HepG2 (cell line): ENCODE data around the gene SIRT7. TPM values are rescaled to one million over a fixed set of nuclear protein-coding genes. Genes with fewer than 3 reads are reported as not detected.

ENCODE experiments used
- BRCA1 ChIP-seq: sonication (generic); formaldehyde crosslinking; IDR thresholded peaks from 2 replicates; pipeline ENCODE4 v1.4.0; 2020; ENCODE audit warnings: missing genetic modification reagents
- CBX1 ChIP-seq: IDR thresholded peaks from one replicate; pipeline ENCODE4 v1.6.1; 2016; ENCODE audit warnings: antibody characterized with exemption, low read depth
- FOXP1 ChIP-seq, 2 experiments: fragments of 450-650 bp in 1 of 2; IDR thresholded peaks; 2 replicates each; pipeline ENCODE4 v1.6.1; 2017 to 2018; ENCODE audit warnings: antibody characterized with exemption in 1 of 2
- GATAD2A ChIP-seq: IDR thresholded peaks from 2 replicates; pipeline ENCODE4 v1.6.1; 2016
- GTF3A ChIP-seq: sonication (generic); formaldehyde crosslinking; conservative IDR thresholded peaks from 2 replicates; pipeline ENCODE4 v1.4.0; 2020; ENCODE audit warnings: mild to moderate bottlenecking, missing genetic modification reagents
- HMGXB4 ChIP-seq, 2 experiments: sonication (generic) in 1 of 2; formaldehyde crosslinking in 1 of 2; IDR thresholded peaks; 2 replicates each; pipeline versions ENCODE4 v1.4.0 to v1.6.1; 2018 to 2020; ENCODE audit warnings: missing genetic modification reagents in 2 of 2, borderline replicate concordance in 1 of 2, low read depth in 1 of 2, mild to moderate bottlenecking in 1 of 2, missing biosample characterization in 1 of 2
- HNF1B ChIP-seq: sonication (generic); formaldehyde crosslinking; IDR thresholded peaks from 2 replicates; pipeline ENCODE4 v1.5.1; 2020; ENCODE audit warnings: mild to moderate bottlenecking, moderate library complexity, missing genetic modification reagents
- MAX ChIP-seq: IDR thresholded peaks from 2 replicates; pipeline ENCODE4 v1.6.1; 2012; ENCODE audit warnings: inconsistent platforms
- SMARCE1 ChIP-seq: fragments of 450-650 bp; IDR thresholded peaks from 2 replicates; pipeline ENCODE4 v1.6.1; 2017; ENCODE audit warnings: borderline replicate concordance
- SNAPC4 ChIP-seq: sonication (generic); formaldehyde crosslinking; IDR thresholded peaks from 2 replicates; pipeline ENCODE4 v1.4.0; 2020; ENCODE audit warnings: mild to moderate bottlenecking, missing genetic modification reagents
- ZNF18 ChIP-seq: sonication (generic); formaldehyde crosslinking; IDR thresholded peaks from 2 replicates; pipeline ENCODE4 v1.8.0; 2022; ENCODE audit warnings: mild to moderate bottlenecking, missing genetic modification reagents; ENCODE audit not compliant: insufficient replicate concordance
- ZNF567 ChIP-seq: sonication (generic); formaldehyde crosslinking; IDR thresholded peaks from 2 replicates; pipeline ENCODE4 v1.8.1; 2023; ENCODE audit warnings: mild to moderate bottlenecking, missing genetic modification reagents, borderline replicate concordance
- ZNF574 ChIP-seq: sonication (generic); formaldehyde crosslinking; IDR thresholded peaks from 2 replicates; pipeline ENCODE4 v1.4.0; 2020; ENCODE audit warnings: missing genetic modification reagents
- polyA plus RNA-seq, 8 experiments: library from polyadenylated mRNA; depleted of rRNA in 3 of 8; stranded (reverse) in 7 of 8; unstranded in 1 of 8; fragments of >200 nt; fragmentation: Illumina TruSeq in 4 of 8; extraction: Trizol in 4 of 8; gene quantifications; 2 replicates each; pipeline versions ENCODE4 v1.2.1 to v1.2.3, GENCODE V29; 2011 to 2016; ENCODE audit warnings: low read depth in 4 of 8, missing spikeins in 1 of 8, mixed read lengths in 1 of 8; ENCODE audit not compliant: insufficient read depth in 1 of 8
- total RNA-seq, 5 experiments: library from RNA; depleted of rRNA; stranded (reverse); fragments of >200 nt; fragmentation: Illumina TruSeq; extraction: Trizol; gene quantifications; 2 replicates each; pipeline ENCODE4 v1.2.3, GENCODE V29; 2016; ENCODE audit warnings: low read depth in 1 of 5

The SIRT7 gene
- total and polyA plus RNA-seq, 2 of the 13 experiments (the other 11 are each of a cell fraction or from before 2014, with no cell fraction given): 8.3 to 24.8 TPM

- TF ChIP-seq SMARCE1: no peak
- TF ChIP-seq SNAPC4: no peak
- TF ChIP-seq HMGXB4 (CRISPR knock-in tag; IDR thresholded peaks at IDR 0.05; ENCODE audit: borderline replicate concordance in 1 of 2, low read depth in 1 of 2): peak in 1 of 2 experiments; percentile 22; a peak in 1 of 4 replicates
- TF ChIP-seq ZNF567 (CRISPR knock-in tag): no peak
- no peak for TF ChIP-seq HNF1B (CRISPR knock-in tag)
- TF ChIP-seq CBX1: no peak
- 0 out of 2 replicates have a peak, but pooled peaks have one; percentile 8 for TF ChIP-seq GATAD2A
- TF ChIP-seq GTF3A (CRISPR knock-in tag): no peak
- no peak for TF ChIP-seq ZNF18 (CRISPR knock-in tag)
- TF ChIP-seq ZNF574 (CRISPR knock-in tag): no peak
- TF ChIP-seq BRCA1 (CRISPR knock-in tag): no peak
- no peak for TF ChIP-seq FOXP1 (IDR thresholded peaks at IDR 0.05)
- TF ChIP-seq FOXP1 (CRISPR knock-in tag; IDR thresholded peaks at IDR 0.05): no peak
- TF ChIP-seq MAX: peak; percentile 34; the same call in 1 of the 2 replicates
These were observed 1.6 kb downstream of the SIRT7 start (continued) for GRCh38 chr17:81916234-81917001.
